Endodermal cell (in vitro differentiated cells): Measurements from ENCODE around the gene FLRT2. TPM values are rescaled to one million over a fixed set of nuclear protein-coding genes. Genes with fewer than 3 reads are reported as not detected.

Source experiments
- DNase-seq: peaks from one replicate; pipeline ENCODE4 v3.0.0-alpha.2; 2017
- H3K27ac ChIP-seq: 2 replicates; pipeline ENCODE4 v1.5.1; 2013; ENCODE audit warnings: mild to moderate bottlenecking, low read depth, low read length, moderate library complexity
- H3K27me3 ChIP-seq: 2 replicates; pipeline ENCODE4 v1.6.1; 2013; ENCODE audit warnings: mild to moderate bottlenecking, low read length, moderate library complexity; ENCODE audit not compliant: insufficient read depth, control insufficient read depth, poor library complexity, severe bottlenecking
- H3K36me3 ChIP-seq: 2 replicates; pipeline ENCODE4 v1.7.0; 2013; ENCODE audit warnings: mild to moderate bottlenecking, low read length, moderate library complexity; ENCODE audit not compliant: control insufficient read depth, insufficient read depth
- H3K4me1 ChIP-seq: one replicate; pipeline ENCODE4 v1.7.0; 2013; ENCODE audit warnings: low read length; ENCODE audit not compliant: control insufficient read depth, insufficient read depth
- H3K4me3 ChIP-seq: 2 replicates; pipeline ENCODE4 v1.5.1; 2013; ENCODE audit warnings: mild to moderate bottlenecking, low read length, moderate library complexity
- H3K9ac ChIP-seq: 2 replicates; pipeline ENCODE4 v1.6.1; 2013; ENCODE audit warnings: mild to moderate bottlenecking, low read length, moderate library complexity; ENCODE audit not compliant: poor library complexity, severe bottlenecking; ENCODE audit errors: extremely low read depth
- H3K9me3 ChIP-seq: 2 replicates; pipeline ENCODE4 v1.6.1; 2013; ENCODE audit warnings: mild to moderate bottlenecking, low read length, moderate library complexity; ENCODE audit not compliant: control insufficient read depth
- H3K27ac Mint-ChIP-seq: 2 replicates; pipeline ENCODE4 v1.8.0; 2020; ENCODE audit warnings: mixed read lengths
- H3K27me3 Mint-ChIP-seq: 2 replicates; pipeline ENCODE4 v1.8.0; 2021; ENCODE audit warnings: mild to moderate bottlenecking, mixed read lengths; ENCODE audit not compliant: insufficient read depth
- H3K36me3 Mint-ChIP-seq: 2 replicates; pipeline ENCODE4 v1.8.0; 2020; ENCODE audit warnings: low read depth, mixed read lengths
- H3K4me1 Mint-ChIP-seq: 2 replicates; pipeline ENCODE4 v1.8.0; 2020; ENCODE audit warnings: mixed read lengths
- H3K4me3 Mint-ChIP-seq: 2 replicates; pipeline ENCODE4 v1.8.0; 2020; ENCODE audit warnings: mild to moderate bottlenecking, moderate library complexity, mixed read lengths
- H3K9me3 Mint-ChIP-seq: 2 replicates; pipeline ENCODE4 v1.8.0; 2020; ENCODE audit warnings: mild to moderate bottlenecking, mixed read lengths
- CTCF ChIP-seq: fragments of 200-600 bp; sonication (generic); conservative IDR thresholded peaks from 2 replicates; pipeline ENCODE4 v1.5.0; 2021; ENCODE audit warnings: antibody characterized with exemption, mild to moderate bottlenecking
- WGBS, 2 experiments: methylation state at CpG; one replicate each; pipeline versions ENCODE4 v1.1.5 to v1.1.7; 2013; ENCODE audit warnings: missing lambda C conversion rate in 2 of 2, mixed read lengths in 1 of 2; ENCODE audit not compliant: insufficient coverage in 1 of 2, insufficient read length in 1 of 2; 5-methylcytosine and 5-hydroxymethylcytosine counted together
- total RNA-seq, 2 donors: library from RNA; stranded (reverse); fragmentation: NEBNext Ultra II Directional in 1 of 2; extraction: Animal tissue kit (Norgen Biotek cat#: 25700) in 1 of 2; gene quantifications; 2 replicates in 1 of 2; 3 replicates in 1 of 2; pipeline ENCODE4 v1.2.1, GENCODE V29; 2021

Gene FLRT2
- total RNA-seq, 2 donors from 2014 or later: 26.8 to 36.4 TPM

DNA sequence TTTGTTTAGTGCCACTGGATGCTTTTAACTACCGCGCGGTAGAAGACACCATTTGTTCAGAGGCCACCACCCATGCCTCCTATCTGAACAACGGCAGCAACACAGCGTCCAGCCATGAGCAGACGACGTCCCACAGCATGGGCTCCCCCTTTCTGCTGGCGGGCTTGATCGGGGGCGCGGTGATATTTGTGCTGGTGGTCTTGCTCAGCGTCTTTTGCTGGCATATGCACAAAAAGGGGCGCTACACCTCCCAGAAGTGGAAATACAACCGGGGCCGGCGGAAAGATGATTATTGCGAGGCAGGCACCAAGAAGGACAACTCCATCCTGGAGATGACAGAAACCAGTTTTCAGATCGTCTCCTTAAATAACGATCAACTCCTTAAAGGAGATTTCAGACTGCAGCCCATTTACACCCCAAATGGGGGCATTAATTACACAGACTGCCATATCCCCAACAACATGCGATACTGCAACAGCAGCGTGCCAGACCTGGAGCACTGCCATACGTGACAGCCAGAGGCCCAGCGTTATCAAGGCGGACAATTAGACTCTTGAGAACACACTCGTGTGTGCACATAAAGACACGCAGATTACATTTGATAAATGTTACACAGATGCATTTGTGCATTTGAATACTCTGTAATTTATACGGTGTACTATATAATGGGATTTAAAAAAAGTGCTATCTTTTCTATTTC, 93.2 kb downstream of the FLRT2 start:
- H3K9me3 ChIP-seq: peaks cover 6% of the 10 kb centered on the region
- no peak overlapping the region for H3K9ac ChIP-seq
- peaks cover 26% of the 10 kb centered on the region for H3K36me3 ChIP-seq
- 92 to 95% methylated on average over 13 to 26 of the region's 27 CpGs for WGBS, 2 experiments
- no peak for TF ChIP-seq CTCF
- Mint-ChIP-seq H3K4me3 (no peak overlapping the region), H3K9me3 (no peaks in the 10 kb centered on the region), H3K27me3 (no peaks in the 10 kb centered on the region), H3K4me1 (peaks cover 21% of the 10 kb centered on the region), H3K27ac (no peak overlapping the region), H3K36me3 (peaks cover 27% of the 10 kb centered on the region)
- DNase-seq: no peak
- no peaks in the 10 kb centered on the region for H3K4me1 ChIP-seq
- H3K4me3 ChIP-seq: no peak overlapping the region
- H3K27me3 ChIP-seq: no peaks in the 10 kb centered on the region
- no peak overlapping the region for H3K27ac ChIP-seq

- no peak overlapping the region for H3K27ac Mint-ChIP-seq
- peaks cover 19% of the 10 kb centered on the region for H3K4me1 Mint-ChIP-seq
- H3K9me3 ChIP-seq: peaks cover 6% of the 10 kb centered on the region
- H3K27ac ChIP-seq: no peak overlapping the region
- TF ChIP-seq CTCF: no peak
- WGBS, 2 experiments: 95 to 100% methylated on average over 2 to 3 of the region's 3 CpGs
- peaks cover 25% of the 10 kb centered on the region for H3K36me3 ChIP-seq
- H3K27me3 ChIP-seq: no peaks in the 10 kb centered on the region
- H3K27me3 Mint-ChIP-seq: no peaks in the 10 kb centered on the region
- no peak overlapping the region for H3K4me3 ChIP-seq
- H3K4me3 Mint-ChIP-seq: no peak overlapping the region
- H3K4me1 ChIP-seq: no peaks in the 10 kb centered on the region
- H3K9me3 Mint-ChIP-seq: no peaks in the 10 kb centered on the region
- no peak for DNase-seq
- no peak overlapping the region for H3K9ac ChIP-seq
- peaks cover 26% of the 10 kb centered on the region for H3K36me3 Mint-ChIP-seq
Observed at GRCh38 chr14:85625925-85626585, 96.1 kb downstream of the FLRT2 start.

- no peaks in the 10 kb centered on the region for H3K27me3 ChIP-seq
- H3K4me1 ChIP-seq: no peaks in the 10 kb centered on the region
- no peak overlapping the region for H3K4me3 Mint-ChIP-seq
- no peaks in the 10 kb centered on the region for H3K36me3 Mint-ChIP-seq
- no peak for DNase-seq
- no peaks in the 10 kb centered on the region for H3K36me3 ChIP-seq
- no peak overlapping the region for H3K4me3 ChIP-seq
- H3K27ac ChIP-seq: no peak overlapping the region
- H3K27me3 Mint-ChIP-seq: no peaks in the 10 kb centered on the region
- H3K9ac ChIP-seq: no peak overlapping the region
- no peaks in the 10 kb centered on the region for H3K9me3 Mint-ChIP-seq
- H3K4me1 Mint-ChIP-seq: peaks cover 9% of the 10 kb centered on the region
- TF ChIP-seq CTCF: no peak
- H3K27ac Mint-ChIP-seq: no peak overlapping the region
- no peaks in the 10 kb centered on the region for H3K9me3 ChIP-seq
Observed at GRCh38 chr14:85634205-85634604, 104.3 kb downstream of the FLRT2 start.
